Mesothelial cell of epicardium (in vitro differentiated cells): Measurements from ENCODE around the gene MTNR1B. TPM values are rescaled to one million over a fixed set of nuclear protein-coding genes. Genes with fewer than 3 reads are reported as not detected.

Experiments used
- DNase-seq, 2 experiments: peaks; one replicate each; pipeline ENCODE4 v3.0.0; 2021; ENCODE audit warnings: low spot score in 2 of 2; ENCODE audit not compliant: unreplicated experiment in 2 of 2
- H3K27ac Mint-ChIP-seq: 2 replicates; pipeline ENCODE4 v1.8.0; 2021; ENCODE audit warnings: mixed read lengths
- H3K27me3 Mint-ChIP-seq: 2 replicates; pipeline ENCODE4 v1.8.0; 2021; ENCODE audit warnings: low read depth, mixed read lengths
- H3K36me3 Mint-ChIP-seq: 2 replicates; pipeline ENCODE4 v1.8.0; 2021; ENCODE audit warnings: mixed read lengths
- H3K4me1 Mint-ChIP-seq: 2 replicates; pipeline ENCODE4 v1.8.0; 2021; ENCODE audit warnings: mixed read lengths
- H3K4me3 Mint-ChIP-seq: 2 replicates; pipeline ENCODE4 v1.8.0; 2021; ENCODE audit warnings: mild to moderate bottlenecking, moderate library complexity, mixed read lengths
- H3K9me3 Mint-ChIP-seq: 2 replicates; pipeline ENCODE4 v1.8.0; 2021; ENCODE audit warnings: mixed read lengths
- CTCF ChIP-seq: fragments of 200-600 bp; sonication (generic); IDR thresholded peaks from one replicate; pipeline ENCODE4 v1.5.0; 2021; ENCODE audit warnings: antibody characterized with exemption; ENCODE audit not compliant: unreplicated experiment
- total RNA-seq: library from RNA; stranded (reverse); gene quantifications from 3 replicates; pipeline ENCODE4 v1.2.1, GENCODE V29; 2021

The MTNR1B gene
- total RNA-seq, 1 donor from 2014 or later: not detected

GRCh38 chr11:92986585-92986984, 17.1 kb downstream of the MTNR1B start:
- H3K36me3 Mint-ChIP-seq: no peaks in the 10 kb centered on the region

GRCh38 chr11:92993004-92993403, 23.6 kb downstream of the MTNR1B start:
- H3K4me3 Mint-ChIP-seq: no peak overlapping the region
- TF ChIP-seq CTCF: no peak
- no peak for DNase-seq
- no peaks in the 10 kb centered on the region for H3K36me3 Mint-ChIP-seq
- peaks cover 18% of the 10 kb centered on the region for H3K9me3 Mint-ChIP-seq
- H3K4me1 Mint-ChIP-seq: no peaks in the 10 kb centered on the region
- H3K27ac Mint-ChIP-seq: no peak overlapping the region
- H3K27me3 Mint-ChIP-seq: no peaks in the 10 kb centered on the region

More at GRCh38 chr11:92986585-92986984, 17.1 kb downstream of the MTNR1B start:
- Mint-ChIP-seq H3K27me3 (peaks cover 3% of the 10 kb centered on the region), H3K27ac (no peak overlapping the region), H3K4me1 (no peaks in the 10 kb centered on the region), H3K9me3 (peaks cover 12% of the 10 kb centered on the region), H3K4me3 (no peak overlapping the region)
- no peak for TF ChIP-seq CTCF
- no peak for DNase-seq

GRCh38 chr11:93000511-93001476, 31.3 kb downstream of the MTNR1B start:
- Mint-ChIP-seq H3K36me3 (no peaks in the 10 kb centered on the region), H3K4me1 (no peaks in the 10 kb centered on the region), H3K9me3 (peaks cover 18% of the 10 kb centered on the region), H3K4me3 (no peak overlapping the region), H3K27ac (no peak overlapping the region), H3K27me3 (no peaks in the 10 kb centered on the region)
- TF ChIP-seq CTCF: no peak
- DNase-seq: no peak

GRCh38 chr11:93001806-93002205, 32.4 kb downstream of the MTNR1B start:
- H3K9me3 Mint-ChIP-seq: peaks cover 18% of the 10 kb centered on the region
- H3K27ac Mint-ChIP-seq: no peak overlapping the region
- H3K4me1 Mint-ChIP-seq: no peaks in the 10 kb centered on the region
- H3K36me3 Mint-ChIP-seq: no peaks in the 10 kb centered on the region
- H3K4me3 Mint-ChIP-seq: no peak overlapping the region
- no peak for TF ChIP-seq CTCF
- no peaks in the 10 kb centered on the region for H3K27me3 Mint-ChIP-seq
- DNase-seq: no peak

GRCh38 chr11:93002380-93002779, 32.9 kb downstream of the MTNR1B start:
- TF ChIP-seq CTCF: no peak
- no peak for DNase-seq
- H3K27ac Mint-ChIP-seq: no peak overlapping the region
- no peaks in the 10 kb centered on the region for H3K36me3 Mint-ChIP-seq
- no peaks in the 10 kb centered on the region for H3K27me3 Mint-ChIP-seq
- peaks cover 18% of the 10 kb centered on the region for H3K9me3 Mint-ChIP-seq
- no peaks in the 10 kb centered on the region for H3K4me1 Mint-ChIP-seq
- no peak overlapping the region for H3K4me3 Mint-ChIP-seq
